Right kidney (tissue), 1 donor: ENCODE measurements around the gene SDK1.
"Not testable (repeated sequence)": the region's sequence is repeated elsewhere in the genome, so short reads cannot be mapped to it uniquely, and the experiment has no call there.

Experiments
- DNase-seq: peaks from one replicate; pipeline ENCODE4 v3.0.0-alpha.2; 2016

Gene SDK1

GRCh38 chr7:4085937-4086691 is 785.1 kb downstream of the SDK1 start:
- no peak for DNase-seq

- no peak for DNase-seq
These were observed 785.7 kb downstream of the SDK1 start for GRCh38 chr7:4086723-4087122.

GRCh38 chr7:4091767-4092166 is 790.7 kb downstream of the SDK1 start:
- DNase-seq = no peak

GRCh38 chr7:4093035-4093434 is 792.0 kb downstream of the SDK1 start:
- DNase-seq = no peak

GRCh38 chr7:4093483-4093882 is 792.4 kb downstream of the SDK1 start:
- DNase-seq = no peak

DNA sequence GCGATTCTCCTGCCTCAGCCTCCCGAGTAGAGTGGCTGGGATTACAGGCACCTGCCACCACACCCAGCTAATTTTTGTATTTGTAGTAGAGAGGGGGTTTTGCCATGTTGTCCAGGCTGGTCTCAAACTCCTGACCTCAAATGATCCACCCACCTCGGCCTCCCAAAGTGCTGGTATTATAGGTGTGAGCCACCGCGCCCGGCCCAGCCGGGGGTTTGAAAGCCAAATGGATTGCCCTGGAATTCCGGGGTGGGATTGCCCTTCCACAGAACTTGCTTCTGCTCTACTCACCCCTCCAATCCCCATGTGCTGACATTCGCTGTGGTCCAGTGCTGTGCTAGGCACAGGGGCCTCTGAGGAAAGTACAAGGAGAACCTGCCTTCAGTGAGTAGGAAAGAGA is 793.1 kb downstream of the SDK1 start:
- DNase-seq = not testable (repeated sequence)

DNA sequence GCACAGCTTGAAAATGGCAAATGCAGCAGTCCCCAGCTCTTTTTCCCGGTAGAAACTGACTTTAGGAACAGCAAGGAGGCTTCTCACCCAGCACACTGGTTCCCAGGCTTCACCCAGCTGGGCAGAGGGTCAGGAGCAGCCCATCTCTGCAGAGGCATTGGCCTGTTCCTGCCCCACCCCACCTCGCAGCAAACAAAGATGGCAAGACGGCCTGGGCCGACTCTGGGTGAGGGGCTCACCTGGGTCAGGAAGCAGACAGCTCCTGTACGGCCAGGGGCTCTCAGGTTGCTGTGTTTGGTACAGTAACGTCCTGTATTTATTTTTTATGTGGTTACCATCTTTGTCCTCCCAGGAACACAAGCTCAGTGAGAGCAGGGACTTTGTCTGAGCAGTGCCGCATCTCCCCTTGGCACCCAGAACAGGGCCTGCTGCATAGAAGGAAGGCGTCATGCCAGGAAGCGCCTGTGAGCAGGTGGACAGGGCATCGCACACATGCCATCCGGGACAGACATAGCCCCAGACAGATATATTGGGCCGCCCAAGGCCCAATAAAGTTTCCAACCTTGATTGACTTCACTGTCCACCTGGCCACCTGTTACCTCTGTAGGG is 796.1 kb downstream of the SDK1 start:
- no peak for DNase-seq

- DNase-seq = no peak
These were observed 797.1 kb downstream of the SDK1 start for GRCh38 chr7:4098169-4098568.

- DNase-seq = no peak
These were observed 798.6 kb downstream of the SDK1 start for GRCh38 chr7:4099651-4100050.

DNA sequence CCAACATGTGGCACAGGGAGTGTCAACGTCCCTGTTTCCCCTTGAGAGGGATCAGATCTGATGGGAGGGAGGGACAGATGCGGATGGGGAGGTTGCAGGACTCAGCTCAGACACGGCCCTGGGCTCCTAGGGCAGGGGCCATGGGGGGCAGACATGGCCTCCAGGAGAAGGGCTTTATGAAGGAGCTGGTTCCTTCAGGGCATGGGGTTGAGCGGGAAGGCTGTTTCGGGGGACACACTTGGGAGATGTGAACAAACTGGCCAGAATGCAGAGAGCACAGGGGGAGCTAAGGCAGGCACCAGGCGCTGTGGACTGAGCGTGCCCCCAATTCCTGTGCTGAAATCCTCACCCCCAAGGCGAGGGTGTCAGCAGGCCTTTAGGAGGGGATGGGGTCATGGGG is 799.1 kb downstream of the SDK1 start:
- DNase-seq = no peak

DNA sequence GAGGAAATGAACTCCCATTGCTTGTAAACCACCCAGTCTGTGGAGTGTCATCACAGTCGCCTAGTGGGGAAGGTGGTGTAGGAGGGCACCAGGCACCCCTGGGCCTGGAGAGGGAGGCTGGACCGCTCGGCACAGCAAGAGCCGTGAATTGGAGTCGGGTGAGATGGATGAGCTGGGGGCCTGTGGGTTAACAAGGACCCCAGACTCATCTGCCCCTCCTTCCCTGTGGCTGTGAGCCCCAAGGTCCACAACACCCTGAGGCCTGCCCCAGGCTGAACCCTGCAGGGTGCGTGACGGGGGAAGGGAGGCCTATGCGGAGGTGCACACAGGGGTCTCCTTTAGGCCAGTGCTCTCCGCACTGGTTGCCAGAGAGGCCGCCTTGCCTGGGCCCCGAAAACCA is 799.6 kb downstream of the SDK1 start:
- DNase-seq = no peak

GRCh38 chr7:4102231-4102841 is 801.3 kb downstream of the SDK1 start:
- no peak for DNase-seq

- no peak for DNase-seq
These were observed 802.5 kb downstream of the SDK1 start for GRCh38 chr7:4103352-4104091.

DNA sequence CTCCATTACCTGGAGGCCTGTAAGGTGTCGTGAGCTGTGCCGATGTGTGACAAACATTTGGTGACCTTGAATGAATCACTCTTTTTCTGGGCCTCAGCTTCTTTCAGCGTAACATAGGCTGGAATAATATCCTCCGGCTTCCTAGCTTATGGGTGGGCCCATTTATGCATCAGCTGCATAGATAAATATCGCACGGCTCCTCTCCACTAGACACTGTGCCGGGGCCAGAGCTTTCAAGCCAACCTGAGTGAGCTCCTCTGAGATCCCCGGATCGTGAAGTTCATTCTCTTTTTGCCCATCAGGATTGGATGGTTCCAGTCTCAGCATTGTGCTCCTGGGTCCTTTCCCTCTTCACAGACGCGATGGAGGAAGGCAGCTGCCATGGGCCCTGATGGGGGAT is 806.8 kb downstream of the SDK1 start:
- no peak for DNase-seq

GRCh38 chr7:4108951-4109350 is 807.9 kb downstream of the SDK1 start:
- DNase-seq = no peak

DNA sequence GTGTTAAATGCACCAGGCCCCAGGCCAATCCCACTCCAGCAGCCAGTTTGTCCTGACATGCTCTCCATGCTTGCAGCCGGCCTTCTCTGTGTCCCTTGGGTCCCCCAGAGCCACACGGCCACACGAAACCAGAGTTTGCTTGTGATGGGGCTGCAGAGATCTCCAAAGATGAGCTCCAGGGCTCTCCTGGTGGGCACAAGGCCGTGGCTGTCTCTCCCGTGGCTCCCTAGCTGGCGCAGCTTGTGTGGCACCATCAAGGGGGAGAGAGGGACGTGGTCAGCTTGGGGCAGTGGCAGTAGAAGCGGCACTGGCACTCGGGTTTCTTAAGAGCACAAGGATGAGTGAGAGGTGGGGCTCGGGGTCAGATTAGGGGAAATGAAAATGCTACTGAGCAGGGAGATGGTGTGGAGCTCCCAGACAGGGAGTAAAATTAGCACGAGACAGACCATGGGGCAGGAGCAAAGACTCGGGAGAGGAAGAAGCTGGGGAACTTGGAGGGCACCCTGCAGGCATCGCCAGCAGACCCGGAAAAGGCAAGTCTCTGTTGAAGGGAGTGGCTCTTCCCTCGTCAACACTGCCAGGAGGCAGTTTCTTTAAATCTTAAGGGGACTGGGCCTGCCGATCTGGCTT is 808.5 kb downstream of the SDK1 start:
- DNase-seq = no peak

DNA sequence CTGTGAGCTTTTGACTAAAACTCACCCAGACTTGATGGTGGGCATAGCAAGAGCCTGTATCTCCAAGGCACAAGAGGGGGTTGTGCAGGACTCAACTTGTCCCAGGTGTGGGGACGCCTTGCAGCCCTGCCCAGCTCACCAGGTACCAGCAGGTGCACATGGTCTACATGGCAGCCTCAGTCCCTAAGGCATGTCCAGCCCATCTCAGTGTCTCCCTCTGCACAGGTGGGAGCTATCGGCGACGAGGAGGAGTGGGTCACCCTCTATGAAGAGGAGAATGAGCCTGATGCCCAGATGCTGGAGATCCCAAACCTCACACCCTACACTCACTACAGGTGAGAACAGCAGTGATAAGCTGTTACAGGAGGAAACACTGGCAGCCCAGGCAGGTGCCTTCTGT is 809.4 kb downstream of the SDK1 start:
- no peak for DNase-seq

DNA sequence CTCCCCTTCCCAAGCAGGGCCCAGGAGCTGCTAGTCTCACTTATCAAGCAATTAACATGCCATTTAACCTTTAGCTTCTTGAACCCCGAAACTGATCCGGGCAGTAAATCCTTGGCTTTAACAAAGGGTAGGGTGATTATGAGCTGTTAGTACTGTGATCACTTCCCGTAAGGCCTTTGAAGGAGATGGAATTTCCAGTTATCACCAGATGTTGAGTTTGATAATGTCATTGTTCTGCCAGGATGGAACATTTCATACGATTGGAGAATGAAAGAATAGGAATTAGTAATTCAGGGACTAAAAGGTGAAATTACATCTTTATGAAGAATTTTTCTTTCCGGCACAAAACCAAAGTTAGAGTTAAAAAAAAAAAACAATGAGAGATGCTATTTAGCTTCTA is 810.1 kb downstream of the SDK1 start:
- DNase-seq = no peak

DNA sequence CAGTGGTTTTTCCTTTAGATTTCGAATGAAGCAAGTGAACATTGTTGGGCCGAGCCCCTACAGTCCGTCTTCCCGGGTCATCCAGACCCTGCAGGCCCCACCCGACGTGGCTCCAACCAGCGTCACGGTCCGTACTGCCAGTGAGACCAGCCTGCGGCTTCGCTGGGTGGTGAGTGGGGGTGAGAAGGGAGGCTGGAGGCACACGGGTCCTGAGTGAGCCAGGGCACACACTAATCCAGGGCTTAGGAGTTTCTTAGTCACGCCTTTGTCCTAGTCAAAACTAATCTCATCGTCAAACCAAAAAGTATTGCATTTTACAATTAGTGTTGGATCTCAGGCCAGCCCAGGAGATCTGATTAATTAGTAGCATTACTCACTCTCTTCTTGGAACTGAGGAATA is 812.2 kb downstream of the SDK1 start:
- DNase-seq = no peak

- no peak for DNase-seq
These were observed 812.9 kb downstream of the SDK1 start for GRCh38 chr7:4113976-4114375.

DNA sequence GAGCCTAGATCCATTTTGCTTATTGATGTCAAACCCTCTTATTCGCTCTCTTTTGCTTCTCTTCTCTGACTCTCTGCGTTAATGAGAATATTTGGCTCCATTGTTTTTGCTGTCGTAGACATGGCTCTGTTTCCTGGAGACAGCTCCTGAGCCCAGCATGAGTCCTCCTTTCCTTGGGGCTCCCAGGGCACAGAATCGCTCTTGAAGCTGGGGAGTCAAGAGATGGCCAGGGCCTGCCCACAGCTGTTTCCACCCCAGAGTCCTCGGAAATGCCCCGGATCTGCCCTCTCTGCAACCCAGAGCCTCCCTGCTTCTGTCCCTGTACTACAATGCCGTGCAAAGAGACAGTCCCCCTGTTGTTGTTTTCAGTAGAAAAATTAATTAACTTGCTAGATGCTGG is 814.4 kb downstream of the SDK1 start:
- DNase-seq = no peak

GRCh38 chr7:4115941-4116610 is 815.0 kb downstream of the SDK1 start:
- no peak for DNase-seq
